H1 (cell line): Measurements from ENCODE around the gene SELPLG. TPM values are rescaled to one million over a fixed set of nuclear protein-coding genes. Genes with fewer than 3 reads are reported as not detected.

ENCODE experiments used
- CEBPB ChIP-seq: IDR thresholded peaks from 2 replicates; pipeline ENCODE4 v1.6.1; 2012; ENCODE audit warnings: low read depth, low read length
- CTCF ChIP-seq, 3 experiments: IDR thresholded peaks; 1 replicate in 2 of 3; 2 replicates in 1 of 3; pipeline versions ENCODE4 v1.5.1 to v1.6.1; 2011; ENCODE audit warnings: low read length in 3 of 3, mild to moderate bottlenecking in 3 of 3, inconsistent platforms in 2 of 3, low read depth in 1 of 3, moderate library complexity in 1 of 3; ENCODE audit not compliant: insufficient read depth in 1 of 3; ENCODE audit errors: control extremely low read depth in 1 of 3
- EZH2 ChIP-seq: fragments of 200-600 bp; sonication (generic); IDR thresholded peaks from 2 replicates; pipeline ENCODE4 v1.7.1; 2012; ENCODE audit warnings: low read depth, mild to moderate bottlenecking, moderate library complexity, low read length, inconsistent platforms; ENCODE audit not compliant: severe bottlenecking
- GABPA ChIP-seq: IDR thresholded peaks from 2 replicates; pipeline ENCODE4 v1.6.1; 2011; ENCODE audit warnings: mild to moderate bottlenecking, low read length, moderate library complexity, borderline replicate concordance; ENCODE audit not compliant: insufficient read depth
- JUND ChIP-seq: IDR thresholded peaks from 2 replicates; pipeline ENCODE4 v1.6.1; 2011; ENCODE audit warnings: mild to moderate bottlenecking, improper control_type of control experiment, low read length
- MAFK ChIP-seq: IDR thresholded peaks from 2 replicates; pipeline ENCODE4 v1.6.1; 2012; ENCODE audit warnings: low read depth, mild to moderate bottlenecking, improper control_type of control experiment, low read length
- RXRA ChIP-seq: IDR thresholded peaks from 2 replicates; pipeline ENCODE4 v1.6.1; 2011; ENCODE audit warnings: low read depth, mild to moderate bottlenecking, low read length, moderate library complexity; ENCODE audit not compliant: insufficient read depth
- SRF ChIP-seq: IDR thresholded peaks from 2 replicates; pipeline ENCODE4 v1.6.1; 2011; ENCODE audit warnings: mild to moderate bottlenecking, low read depth, low read length, moderate library complexity
- TAF7 ChIP-seq: optimal IDR thresholded peaks from 2 replicates; pipeline ENCODE3; 2011; ENCODE audit warnings: low read depth, mild to moderate bottlenecking, inconsistent platforms, low read length, moderate library complexity, borderline replicate concordance
- ZNF274 ChIP-seq: IDR thresholded peaks from 2 replicates; pipeline ENCODE4 v1.7.0; 2012; ENCODE audit warnings: low read length, borderline replicate concordance; ENCODE audit errors: extremely low read depth
- polyA plus RNA-seq, 7 experiments: library from polyadenylated mRNA; depleted of rRNA in 3 of 7; stranded (reverse) in 5 of 7; unstranded in 2 of 7; fragments of >200 nt in 5 of 7; fragments of 200-250 nt in 2 of 7; gene quantifications; 1 replicate in 5 of 7; 2 replicates in 1 of 7; 4 replicates in 1 of 7; pipeline versions ENCODE4 v1.2.1 to v1.2.3, GENCODE V29; 2011 to 2013; ENCODE audit warnings: missing spikeins in 2 of 7, mixed read lengths in 2 of 7
- total RNA-seq: library from RNA; stranded (reverse); fragmentation: NEBNext Ultra II Directional; extraction: Animal tissue kit (Norgen Biotek cat#: 25700); gene quantifications from 2 replicates; pipeline ENCODE4 v1.2.1, GENCODE V29; 2021

Gene SELPLG
- total and polyA plus RNA-seq, 2 of the 8 experiments (the other 6 are each of a cell fraction or from before 2014, with no cell fraction given) = 0.18 TPM; not detected in 1

GRCh38 chr12:108664338-108665258, 30.9 kb upstream of the SELPLG start (continued):
- TF ChIP-seq CTCF (IDR thresholded peaks at IDR 0.05; ENCODE audit: control extremely low read depth in 1 of 3, insufficient read depth in 1 of 3, low read depth in 1 of 3, low read length in 3 of 3) = peak; percentile 77 to 98 (median 91)
- TF ChIP-seq ZNF274 = no peak
- 0 out of 2 replicates have a peak, but pooled peaks have one; percentile 51 for TF ChIP-seq RXRA
- TF ChIP-seq CEBPB = 0 out of 2 replicates have a peak, but pooled peaks have one; percentile 11
- TF ChIP-seq JUND = 0 out of 2 replicates have a peak, but pooled peaks have one; percentile 47
- TF ChIP-seq TAF7 = peak; percentile 12
- TF ChIP-seq MAFK = peak; percentile 29; the same call in 1 of the 2 replicates
- no peak for TF ChIP-seq GABPA
- TF ChIP-seq SRF = no peak
- no peak for TF ChIP-seq EZH2
